ENCODE results near the gene ALB.
"Not testable (repeated sequence)": the region's sequence is repeated elsewhere in the genome, so short reads cannot be mapped to it uniquely, and the experiment has no call there.

Gene ALB

DNA sequence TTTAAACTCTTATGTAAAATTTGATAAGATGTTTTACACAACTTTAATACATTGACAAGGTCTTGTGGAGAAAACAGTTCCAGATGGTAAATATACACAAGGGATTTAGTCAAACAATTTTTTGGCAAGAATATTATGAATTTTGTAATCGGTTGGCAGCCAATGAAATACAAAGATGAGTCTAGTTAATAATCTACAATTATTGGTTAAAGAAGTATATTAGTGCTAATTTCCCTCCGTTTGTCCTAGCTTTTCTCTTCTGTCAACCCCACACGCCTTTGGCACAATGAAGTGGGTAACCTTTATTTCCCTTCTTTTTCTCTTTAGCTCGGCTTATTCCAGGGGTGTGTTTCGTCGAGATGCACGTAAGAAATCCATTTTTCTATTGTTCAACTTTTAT lies at the start of gene ALB:
TSS of gene ALB (plus strand) at position 246 of the 400 bp plus-strand sequence. CDS start at position 287, 41 bp downstream.
- DNase-seq (ENCODE audit: low read depth in 3 of 3): no peak

GRCh38 chr4:73357174-73357573 lies 46.9 kb upstream of the ALB start:
- not testable (repeated sequence) for DNase-seq (ENCODE audit: low read depth in 3 of 3)

DNA sequence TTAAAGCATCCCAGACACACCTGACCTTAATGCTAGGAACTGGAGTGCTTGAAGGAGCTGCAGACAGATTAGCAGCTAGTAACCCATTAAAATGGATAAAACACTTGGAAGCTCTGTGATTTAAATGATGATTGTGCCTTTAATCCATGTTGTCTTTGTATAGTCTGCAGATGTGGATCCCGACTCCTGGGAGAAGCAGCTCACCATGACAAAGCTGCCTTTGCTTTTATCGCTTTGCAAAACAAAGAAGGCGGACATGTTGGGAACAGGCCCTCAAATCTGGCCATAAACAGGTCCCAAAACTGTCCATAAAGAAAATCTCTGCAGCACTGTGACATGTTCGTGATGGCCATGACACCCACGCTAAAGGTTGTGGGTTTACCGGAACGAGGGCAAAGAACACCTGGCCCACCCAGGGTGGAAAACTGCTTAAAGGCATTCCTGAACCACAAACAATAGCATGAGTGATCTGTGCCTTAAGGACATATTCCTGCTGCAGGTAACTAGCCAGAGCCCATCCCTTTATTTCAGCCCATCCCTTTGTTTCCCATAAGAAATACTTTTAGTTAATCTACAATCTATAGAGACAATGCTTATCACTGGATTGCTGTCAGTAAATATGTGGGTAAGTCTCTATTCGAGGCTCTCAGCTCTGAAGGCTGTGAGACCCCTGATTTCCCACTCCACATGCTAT lies 34.4 kb upstream of the ALB start:
- DNase-seq (ENCODE audit: low read depth in 3 of 3): not testable (repeated sequence)

- no peak for DNase-seq (ENCODE audit: low read depth in 3 of 3)
Observed at GRCh38 chr4:73375328-73375741, 28.8 kb upstream of the ALB start.

GRCh38 chr4:73376251-73376650 lies 27.8 kb upstream of the ALB start:
- no peak for DNase-seq (ENCODE audit: low read depth in 3 of 3)

- DNase-seq (ENCODE audit: low read depth in 3 of 3): no peak
Observed at GRCh38 chr4:73376976-73377375, 27.1 kb upstream of the ALB start.

- DNase-seq (ENCODE audit: low read depth in 3 of 3): no peak
Observed at GRCh38 chr4:73378887-73379286, 25.2 kb upstream of the ALB start.

GRCh38 chr4:73379946-73380345 lies 24.1 kb upstream of the ALB start:
- no peak for DNase-seq (ENCODE audit: low read depth in 3 of 3)

DNA sequence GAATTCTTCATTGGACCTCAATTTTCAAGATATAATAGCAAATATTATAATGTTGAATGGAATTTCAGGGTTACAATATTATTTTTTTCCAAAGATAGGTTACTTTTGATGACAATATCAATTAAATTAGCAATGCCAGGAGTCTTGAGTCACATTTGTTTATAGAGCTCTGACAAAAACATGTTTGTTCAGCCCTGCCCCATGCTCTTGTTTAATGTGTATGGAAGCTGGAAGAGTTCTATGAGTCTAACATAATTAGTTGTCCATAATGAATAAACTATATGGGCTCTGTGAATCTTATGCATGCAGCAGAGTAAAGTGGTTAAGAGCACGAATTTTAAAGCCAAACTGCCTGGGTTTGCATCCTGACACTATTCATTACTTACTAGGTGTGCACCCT lies 22.9 kb upstream of the ALB start:
- no peak for DNase-seq (ENCODE audit: low read depth in 3 of 3)

GRCh38 chr4:73383452-73383851 lies 20.6 kb upstream of the ALB start:
- no peak for DNase-seq (ENCODE audit: low read depth in 3 of 3)

DNA sequence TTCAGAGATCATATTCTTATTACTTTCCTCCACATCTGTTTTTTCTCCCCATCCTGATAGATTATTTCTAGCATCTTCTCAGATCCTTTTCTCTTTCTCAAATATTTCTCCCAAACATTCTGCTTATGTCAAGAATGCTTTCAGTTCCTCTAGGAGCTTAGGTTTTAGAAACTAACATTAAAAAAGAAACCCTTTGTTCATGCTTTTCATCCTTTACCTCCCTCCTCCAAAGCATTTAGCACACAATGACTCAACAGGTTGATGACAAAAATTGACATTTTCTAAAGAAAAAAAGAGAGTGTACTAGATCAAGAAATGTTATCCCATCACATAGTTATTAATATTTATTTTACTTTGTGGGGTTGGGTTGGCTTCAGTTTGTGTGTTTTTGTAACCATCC lies 16.5 kb upstream of the ALB start:
- no peak for DNase-seq (ENCODE audit: low read depth in 3 of 3)

- no peak for DNase-seq (ENCODE audit: low read depth in 3 of 3)
Observed at GRCh38 chr4:73388887-73389286, 15.2 kb upstream of the ALB start.

DNA sequence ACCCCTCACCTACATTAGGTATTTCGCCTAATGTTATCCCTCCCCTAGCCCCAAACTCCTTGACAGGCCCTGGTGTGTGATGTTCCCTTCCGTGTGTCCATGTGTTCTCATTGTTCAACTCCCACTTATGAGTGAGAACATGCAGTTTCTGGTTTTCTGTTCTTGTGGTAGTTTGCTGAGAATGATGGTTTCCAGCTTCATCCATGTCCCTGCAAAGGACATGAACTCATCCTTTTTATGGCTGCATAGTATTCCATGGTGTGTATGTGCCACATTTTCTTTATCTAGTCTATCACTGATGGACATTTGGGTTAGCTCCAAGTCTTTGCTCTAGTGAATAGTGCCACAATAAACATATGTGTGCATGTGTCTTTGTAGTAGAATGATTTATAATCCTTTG lies 14.4 kb upstream of the ALB start:
- not testable (repeated sequence) for DNase-seq (ENCODE audit: low read depth in 3 of 3)

- no peak for DNase-seq (ENCODE audit: low read depth in 3 of 3)
Observed at GRCh38 chr4:73391774-73392173, 12.3 kb upstream of the ALB start.

DNA sequence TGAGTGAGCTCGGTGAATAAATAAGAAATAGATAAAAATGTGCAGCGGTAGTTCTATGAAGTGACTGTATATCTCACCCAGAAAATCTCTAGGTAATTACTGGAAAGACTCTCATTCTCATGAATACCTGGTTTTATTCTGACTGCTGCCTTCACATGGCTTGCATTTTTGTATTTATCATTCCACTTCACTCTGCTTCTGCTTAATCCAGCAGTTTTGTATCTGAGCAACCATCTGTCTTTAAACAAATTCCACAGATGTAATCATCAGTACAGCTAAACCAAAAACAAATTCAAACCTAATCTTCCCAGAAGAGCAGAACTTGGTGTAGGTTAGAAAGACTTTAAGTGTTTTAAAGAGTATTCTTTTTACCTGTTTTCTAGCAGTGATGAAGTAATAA lies 11.2 kb upstream of the ALB start:
- DNase-seq (ENCODE audit: low read depth in 3 of 3): no peak

- no peak for DNase-seq (ENCODE audit: low read depth in 3 of 3)
Observed at GRCh38 chr4:73396304-73396703, 7.8 kb upstream of the ALB start.

GRCh38 chr4:73396993-73397972 lies 6.8 kb upstream of the ALB start:
- no peak for DNase-seq (ENCODE audit: low read depth in 3 of 3)

DNA sequence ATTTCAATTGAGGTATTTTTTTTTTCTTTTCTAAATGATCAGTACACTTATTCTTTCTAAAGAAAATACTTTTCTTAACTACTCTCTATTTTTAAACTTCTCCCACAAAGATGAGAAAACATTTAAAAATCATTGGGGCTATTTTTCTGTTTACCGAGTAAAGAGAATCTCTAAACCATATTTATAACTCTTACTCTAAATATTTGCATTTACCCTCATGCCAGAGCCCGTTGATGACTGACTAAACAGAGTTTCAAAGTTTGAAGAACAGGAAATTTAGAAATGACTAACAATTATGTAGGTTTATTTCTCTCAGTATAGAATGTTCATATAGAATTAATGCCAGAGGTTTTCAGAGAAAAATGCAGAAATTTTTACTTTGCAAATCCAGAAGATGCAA lies 2.7 kb upstream of the ALB start:
- no peak for DNase-seq (ENCODE audit: low read depth in 3 of 3)

GRCh38 chr4:73404457-73404856 lies 370 bp downstream of the ALB start:
- DNase-seq (ENCODE audit: low read depth in 3 of 3): no peak

DNA sequence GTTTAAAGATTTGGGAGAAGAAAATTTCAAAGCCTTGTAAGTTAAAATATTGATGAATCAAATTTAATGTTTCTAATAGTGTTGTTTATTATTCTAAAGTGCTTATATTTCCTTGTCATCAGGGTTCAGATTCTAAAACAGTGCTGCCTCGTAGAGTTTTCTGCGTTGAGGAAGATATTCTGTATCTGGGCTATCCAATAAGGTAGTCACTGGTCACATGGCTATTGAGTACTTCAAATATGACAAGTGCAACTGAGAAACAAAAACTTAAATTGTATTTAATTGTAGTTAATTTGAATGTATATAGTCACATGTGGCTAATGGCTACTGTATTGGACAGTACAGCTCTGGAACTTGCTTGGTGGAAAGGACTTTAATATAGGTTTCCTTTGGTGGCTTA lies 1.1 kb downstream of the ALB start:
- DNase-seq (ENCODE audit: low read depth in 3 of 3): no peak

DNA sequence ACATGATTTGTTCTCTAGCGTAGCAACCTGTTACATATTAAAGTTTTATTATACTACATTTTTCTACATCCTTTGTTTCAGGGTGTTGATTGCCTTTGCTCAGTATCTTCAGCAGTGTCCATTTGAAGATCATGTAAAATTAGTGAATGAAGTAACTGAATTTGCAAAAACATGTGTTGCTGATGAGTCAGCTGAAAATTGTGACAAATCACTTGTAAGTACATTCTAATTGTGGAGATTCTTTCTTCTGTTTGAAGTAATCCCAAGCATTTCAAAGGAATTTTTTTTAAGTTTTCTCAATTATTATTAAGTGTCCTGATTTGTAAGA lies 2.4 kb downstream of the ALB start:
- DNase-seq (ENCODE audit: low read depth in 3 of 3): no peak

DNA sequence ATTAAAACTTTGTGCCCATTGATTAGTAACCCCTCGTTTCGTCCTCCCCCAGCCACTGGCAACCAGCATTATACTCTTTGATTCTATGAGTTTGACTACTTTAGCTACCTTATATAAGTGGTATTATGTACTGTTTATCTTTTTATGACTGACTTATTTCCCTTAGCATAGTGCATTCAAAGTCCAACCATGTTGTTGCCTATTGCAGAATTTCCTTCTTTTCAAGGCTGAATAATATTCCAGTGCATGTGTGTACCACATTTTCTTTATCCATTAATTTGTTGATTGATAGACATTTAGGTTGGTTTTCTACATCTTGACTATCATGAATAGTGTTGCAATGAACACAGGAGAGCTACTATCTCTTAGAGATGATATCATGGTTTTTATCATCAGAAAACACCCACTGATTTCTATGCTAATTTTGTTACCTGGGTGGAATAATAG lies 3.2 kb downstream of the ALB start:
- no peak for DNase-seq (ENCODE audit: low read depth in 3 of 3)

Data from stimulated activated CD4-positive, alpha-beta T cell treated with anti-CD3 and anti-CD28 coated beads, TNF-alpha, amount 100 ng/mL, for 4 hours (primary cell).